ENCODE data around the gene LRFN3.

DNA sequence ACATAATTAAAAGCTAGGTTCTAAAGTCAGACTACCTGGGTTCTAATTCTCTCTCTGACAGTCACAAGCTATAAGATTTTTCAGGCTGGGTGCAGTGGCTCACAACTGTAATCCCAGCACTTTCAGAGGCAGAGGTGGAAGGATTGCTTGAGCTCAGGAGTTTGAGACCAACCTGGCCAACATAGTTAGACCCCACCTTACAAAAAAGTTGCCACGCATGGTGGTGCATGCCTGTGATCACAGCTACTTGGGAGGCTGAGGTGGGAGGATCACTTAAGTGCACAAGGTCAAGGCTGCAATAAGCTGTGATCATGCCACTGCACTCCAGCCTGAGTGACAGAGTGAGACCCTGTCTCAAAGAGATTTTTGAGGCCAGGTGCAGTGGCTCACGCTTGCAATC lies 41.8 kb upstream of the LRFN3 start:
- TF ChIP-seq CTCF (IDR thresholded peaks at IDR 0.05; ENCODE audit: insufficient read depth, low read length) (no peak), GABPA (IDR thresholded peaks at IDR 0.05; ENCODE audit: low read depth) (no peak), POLR2AphosphoS5 (IDR thresholded peaks at IDR 0.05; ENCODE audit: low read depth) (peak; percentile 50; the same call in 1 of the 2 replicates)
- TF ChIP-seq, protein P1, sequence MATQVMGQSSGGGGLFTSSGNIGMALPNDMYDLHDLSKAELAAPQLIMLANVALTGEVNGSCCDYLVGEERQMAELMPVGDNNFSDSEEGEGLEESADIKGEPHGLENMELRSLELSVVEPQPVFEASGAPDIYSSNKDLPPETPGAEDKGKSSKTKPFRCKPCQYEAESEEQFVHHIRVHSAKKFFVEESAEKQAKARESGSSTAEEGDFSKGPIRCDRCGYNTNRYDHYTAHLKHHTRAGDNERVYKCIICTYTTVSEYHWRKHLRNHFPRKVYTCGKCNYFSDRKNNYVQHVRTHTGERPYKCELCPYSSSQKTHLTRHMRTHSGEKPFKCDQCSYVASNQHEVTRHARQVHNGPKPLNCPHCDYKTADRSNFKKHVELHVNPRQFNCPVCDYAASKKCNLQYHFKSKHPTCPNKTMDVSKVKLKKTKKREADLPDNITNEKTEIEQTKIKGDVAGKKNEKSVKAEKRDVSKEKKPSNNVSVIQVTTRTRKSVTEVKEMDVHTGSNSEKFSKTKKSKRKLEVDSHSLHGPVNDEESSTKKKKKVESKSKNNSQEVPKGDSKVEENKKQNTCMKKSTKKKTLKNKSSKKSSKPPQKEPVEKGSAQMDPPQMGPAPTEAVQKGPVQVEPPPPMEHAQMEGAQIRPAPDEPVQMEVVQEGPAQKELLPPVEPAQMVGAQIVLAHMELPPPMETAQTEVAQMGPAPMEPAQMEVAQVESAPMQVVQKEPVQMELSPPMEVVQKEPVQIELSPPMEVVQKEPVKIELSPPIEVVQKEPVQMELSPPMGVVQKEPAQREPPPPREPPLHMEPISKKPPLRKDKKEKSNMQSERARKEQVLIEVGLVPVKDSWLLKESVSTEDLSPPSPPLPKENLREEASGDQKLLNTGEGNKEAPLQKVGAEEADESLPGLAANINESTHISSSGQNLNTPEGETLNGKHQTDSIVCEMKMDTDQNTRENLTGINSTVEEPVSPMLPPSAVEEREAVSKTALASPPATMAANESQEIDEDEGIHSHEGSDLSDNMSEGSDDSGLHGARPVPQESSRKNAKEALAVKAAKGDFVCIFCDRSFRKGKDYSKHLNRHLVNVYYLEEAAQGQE (IDR thresholded peaks at IDR 0.05; ENCODE audit: insufficient replicate concordance, low read depth), result no peak
